ENCODE measurements around the gene UMPS.

DNA sequence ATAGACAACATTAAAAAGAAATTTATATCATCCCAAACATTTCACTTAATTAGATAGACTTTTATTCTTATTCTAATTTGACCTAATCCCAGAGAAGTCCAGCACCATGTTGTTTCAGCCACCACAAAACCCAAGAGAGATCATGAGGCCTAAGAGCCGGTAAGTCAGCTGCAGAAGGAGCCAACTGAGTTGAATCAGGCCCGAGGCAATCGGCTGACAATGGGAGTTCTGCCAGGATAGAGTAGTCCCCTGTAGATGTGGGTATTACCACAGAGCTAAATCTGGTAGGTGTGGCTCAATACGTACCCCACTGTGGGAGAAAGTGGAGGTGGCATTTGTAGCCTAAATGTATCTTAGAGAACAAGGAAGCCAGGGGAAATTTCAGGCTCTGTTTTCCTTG is 49.7 kb upstream of the UMPS start:
- TF ChIP-seq POLR2A (IDR thresholded peaks at IDR 0.05; ENCODE audit: low read length) (no peak), GATA1 (IDR thresholded peaks at IDR 0.05; ENCODE audit: low read depth, low read length) (no peak)
